C4-2B (cell line): Measurements from ENCODE around the gene MFSD2B.

Experiments used
- ZFX ChIP-seq: fragments of 450-650 bp; IDR thresholded peaks from 2 replicates; pipeline ENCODE4 v1.6.1; 2017
- TF ChIP-seq, protein P1 (sequence below): fragments of 450-650 bp; conservative IDR thresholded peaks from 2 replicates; pipeline ENCODE4 v1.5.1; 2017; ENCODE audit warnings: mild to moderate bottlenecking

DNA sequence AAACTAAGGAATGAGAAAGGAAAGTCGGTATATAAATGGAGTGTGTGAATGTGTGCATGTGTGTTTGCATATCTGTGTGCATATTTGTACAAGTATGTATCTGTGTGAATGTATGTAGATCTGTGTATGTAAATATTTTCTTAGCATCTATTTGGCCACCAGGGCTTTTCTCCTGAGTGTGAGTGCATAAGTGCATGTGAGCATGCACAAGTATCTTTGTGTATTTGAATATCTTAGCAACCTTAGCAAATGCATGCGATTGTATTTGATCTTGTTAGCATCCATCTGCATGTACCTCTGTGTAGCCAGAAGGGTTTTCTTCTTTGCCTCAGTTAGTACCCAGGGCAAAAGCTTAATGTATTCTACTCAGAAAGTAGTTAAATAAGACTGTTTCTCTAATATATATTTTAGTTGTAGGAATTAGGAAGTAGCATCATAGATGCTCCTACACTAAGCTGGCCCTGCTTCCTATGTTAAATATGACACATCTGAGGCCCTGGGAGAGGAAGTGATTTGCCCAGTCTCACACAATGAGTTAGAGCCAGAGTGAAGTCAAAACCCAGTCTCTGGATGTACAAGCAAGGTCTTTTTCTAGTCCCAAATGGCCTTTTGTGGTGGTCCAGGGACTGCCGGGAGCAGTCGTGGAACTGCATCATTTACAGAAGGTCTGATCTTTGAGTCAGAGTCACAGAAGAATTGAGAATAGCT, 48.8 kb downstream of the MFSD2B start:
- TF ChIP-seq, protein P1, sequence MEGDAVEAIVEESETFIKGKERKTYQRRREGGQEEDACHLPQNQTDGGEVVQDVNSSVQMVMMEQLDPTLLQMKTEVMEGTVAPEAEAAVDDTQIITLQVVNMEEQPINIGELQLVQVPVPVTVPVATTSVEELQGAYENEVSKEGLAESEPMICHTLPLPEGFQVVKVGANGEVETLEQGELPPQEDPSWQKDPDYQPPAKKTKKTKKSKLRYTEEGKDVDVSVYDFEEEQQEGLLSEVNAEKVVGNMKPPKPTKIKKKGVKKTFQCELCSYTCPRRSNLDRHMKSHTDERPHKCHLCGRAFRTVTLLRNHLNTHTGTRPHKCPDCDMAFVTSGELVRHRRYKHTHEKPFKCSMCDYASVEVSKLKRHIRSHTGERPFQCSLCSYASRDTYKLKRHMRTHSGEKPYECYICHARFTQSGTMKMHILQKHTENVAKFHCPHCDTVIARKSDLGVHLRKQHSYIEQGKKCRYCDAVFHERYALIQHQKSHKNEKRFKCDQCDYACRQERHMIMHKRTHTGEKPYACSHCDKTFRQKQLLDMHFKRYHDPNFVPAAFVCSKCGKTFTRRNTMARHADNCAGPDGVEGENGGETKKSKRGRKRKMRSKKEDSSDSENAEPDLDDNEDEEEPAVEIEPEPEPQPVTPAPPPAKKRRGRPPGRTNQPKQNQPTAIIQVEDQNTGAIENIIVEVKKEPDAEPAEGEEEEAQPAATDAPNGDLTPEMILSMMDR, result no peak
- TF ChIP-seq ZFX, result no peak
